ENCODE data around the gene PANK4. TPM values are rescaled to one million over a fixed set of nuclear protein-coding genes. Genes with fewer than 3 reads are reported as not detected.

PANK4 gene
- total and polyA plus RNA-seq, 9 of the 15 experiments (the other 6 are each of a cell fraction or from before 2014, with no cell fraction given) = 0.93 to 55.6 (median 31.5) TPM

- in situ Hi-C loops (cut with MboI) (no loop called here), intact Hi-C loops (cut with micrococcal nuclease) (no loop called here)
- 94% methylated on average over 13 of the region's 14 CpGs for WGBS (ENCODE audit: insufficient coverage, low coverage, missing lambda C conversion rate)
- Histone ChIP-seq H3K4me2 (ENCODE audit: insufficient read depth, low read length) (no peak overlapping the region), H2AFZ (ENCODE audit: low read depth, low read length) (no peak overlapping the region), H3K9ac (ENCODE audit: insufficient read depth in 1 of 2, low read depth in 2 of 2, low read length in 2 of 2) (no peak overlapping the region), H3K9me1 (ENCODE audit: control insufficient read depth, insufficient read depth, low read length) (peaks cover 3% of the 10 kb centered on the region), H3K4me1 (replicated peaks in 1 of 2; ENCODE audit: control insufficient read depth in 2 of 2, insufficient read depth in 2 of 2, low read length in 2 of 2) (peaks cover 0 to 29% of the 10 kb centered on the region in 2 experiments; a peak in 1 of 5 replicates), H3K27ac (ENCODE audit: extremely low read depth, low read depth, low read length) (no peak overlapping the region), H3K79me2 (ENCODE audit: control insufficient read depth, insufficient read depth, low read length) (peaks cover 5% of the 10 kb centered on the region), H3K27me3 (ENCODE audit: control insufficient read depth in 2 of 2, insufficient read depth in 2 of 2, low read length in 2 of 2) (no peaks in the 10 kb centered on the region), H3K4me3 (no peak overlapping the region), H3K36me3 (ENCODE audit: control insufficient read depth, insufficient read depth, low read length) (peaks cover 97% of the 10 kb centered on the region), H3K9me3 (replicated peaks; ENCODE audit: control insufficient read depth, insufficient read depth, low read depth, low read length) (no peaks in the 10 kb centered on the region), H4K20me1 (replicated peaks; ENCODE audit: control insufficient read depth, insufficient read depth, low read length) (peaks cover 5% of the 10 kb centered on the region; the same call in 1 of the 2 replicates)
- no peak for ATAC-seq
- FAIRE-seq = no peak
- CTCF ChIA-PET (ENCODE audit: low intra/inter-chr PET ratio) = no interaction called here
- POLR2A ChIA-PET = interaction anchor here (1.0 kb wide), 1 partner anchor 9 kb away, joined by 4 read pairs; the partner anchor contains the start of gene PANK4
- BruUV-seq (replicated peaks) = no TSS peak
- TF ChIP-seq SMAD2 (IDR thresholded peaks at IDR 0.05; ENCODE audit: low read depth, low read length) = no peak
- peak; percentile 4 for TF ChIP-seq HMGN3 (IDR thresholded peaks at IDR 0.05; ENCODE audit: borderline replicate concordance, extremely low read depth, insufficient read length, low read depth, low read length)
- no peak for TF ChIP-seq FIP1L1 (IDR thresholded peaks at IDR 0.05; ENCODE audit: low read depth, low read length, poor library complexity, severe bottlenecking)
- no peak for TF ChIP-seq TRIM24 (IDR thresholded peaks at IDR 0.05)
- TF ChIP-seq, protein P1, sequence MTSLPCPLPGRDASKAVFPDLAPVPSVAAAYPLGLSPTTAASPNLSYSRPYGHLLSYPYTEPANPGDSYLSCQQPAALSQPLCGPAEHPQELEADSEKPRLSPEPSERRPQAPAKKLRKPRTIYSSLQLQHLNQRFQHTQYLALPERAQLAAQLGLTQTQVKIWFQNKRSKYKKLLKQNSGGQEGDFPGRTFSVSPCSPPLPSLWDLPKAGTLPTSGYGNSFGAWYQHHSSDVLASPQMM (CRISPR knock-in tag; IDR thresholded peaks at IDR 0.05) = no peak
- DNase-seq (ENCODE audit: extremely low read depth in 1 of 4, low spot score in 3 of 4) = no peak
These were observed 9.4 kb downstream of the PANK4 start for GRCh38 chr1:2516946-2517345.

DNA sequence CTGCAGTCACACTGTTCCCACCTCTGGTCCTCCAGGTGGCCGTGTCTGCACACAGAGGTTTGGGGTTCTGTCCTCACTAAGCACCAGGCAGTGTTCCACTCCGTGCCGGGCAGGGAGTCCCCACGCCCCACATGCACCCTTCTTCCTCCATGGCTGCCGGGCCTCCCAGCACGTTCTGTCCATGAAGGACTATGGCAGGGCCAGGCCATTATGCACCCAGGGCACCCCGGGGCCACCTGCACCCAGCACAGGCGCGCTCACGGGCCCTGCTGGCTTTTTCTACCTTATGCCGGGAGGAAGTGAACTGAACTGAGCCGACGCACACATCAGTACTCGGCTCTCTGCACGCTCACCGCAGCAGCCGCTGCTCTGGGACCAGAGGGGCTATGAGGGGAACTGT, 10.3 kb downstream of the PANK4 start:
- WGBS (ENCODE audit: insufficient coverage, low coverage, missing lambda C conversion rate) = 92% methylated on average over 15 of the region's 17 CpGs
- in situ Hi-C loops (cut with MboI) (no loop called here), intact Hi-C loops (cut with micrococcal nuclease) (no loop called here)
- ChIA-PET POLR2A (interaction anchor here (2.6 kb wide), 1 partner anchor 9 kb away, joined by 11 read pairs; the partner anchor contains the start of gene PANK4), CTCF (ENCODE audit: low intra/inter-chr PET ratio) (no interaction called here)
- FAIRE-seq = no peak
- H3K9me3 ChIP-seq (replicated peaks; ENCODE audit: control insufficient read depth, insufficient read depth, low read depth, low read length) = no peaks in the 10 kb centered on the region
- H3K9ac ChIP-seq (ENCODE audit: insufficient read depth in 1 of 2, low read depth in 2 of 2, low read length in 2 of 2) = no peak overlapping the region
- H3K27me3 ChIP-seq (ENCODE audit: control insufficient read depth in 2 of 2, insufficient read depth in 2 of 2, low read length in 2 of 2) = no peaks in the 10 kb centered on the region
- peaks cover 97% of the 10 kb centered on the region for H3K36me3 ChIP-seq (ENCODE audit: control insufficient read depth, insufficient read depth, low read length)
- H3K4me2 ChIP-seq (ENCODE audit: insufficient read depth, low read length) = no peak overlapping the region
- no TSS peak for BruUV-seq (replicated peaks)
- H3K9me1 ChIP-seq (ENCODE audit: control insufficient read depth, insufficient read depth, low read length) = peaks cover 3% of the 10 kb centered on the region
- no peaks in the 10 kb centered on the region for H3K79me2 ChIP-seq (ENCODE audit: control insufficient read depth, insufficient read depth, low read length)
- no peak overlapping the region for H3K4me3 ChIP-seq
- no peak for ATAC-seq
- peaks cover 0 to 27% of the 10 kb centered on the region in 2 experiments; a peak in 1 of 5 replicates for H3K4me1 ChIP-seq (replicated peaks in 1 of 2; ENCODE audit: control insufficient read depth in 2 of 2, insufficient read depth in 2 of 2, low read length in 2 of 2)
- H3K27ac ChIP-seq (ENCODE audit: extremely low read depth, low read depth, low read length) = no peak overlapping the region
- no peak overlapping the region for H2AFZ ChIP-seq (ENCODE audit: low read depth, low read length)
- no peaks in the 10 kb centered on the region for H4K20me1 ChIP-seq (replicated peaks; ENCODE audit: control insufficient read depth, insufficient read depth, low read length)
- DNase-seq (ENCODE audit: extremely low read depth in 1 of 4, low spot score in 3 of 4) = no peak
- TF ChIP-seq SRSF7 (optimal IDR thresholded peaks at IDR 0.05; ENCODE audit: low read depth, low read length) (no peak), POLR2G (IDR thresholded peaks at IDR 0.05; ENCODE audit: low read depth, low read length) (peak; percentile 69; the same call in 1 of the 2 replicates), POLR2A (conservative IDR thresholded peaks at IDR 0.05) (no peak), HMGN3 (IDR thresholded peaks at IDR 0.05; ENCODE audit: borderline replicate concordance, extremely low read depth, insufficient read length, low read depth, low read length) (no peak), SNAPC5 (CRISPR knock-in tag; IDR thresholded peaks at IDR 0.05) (no peak), ZBTB8A (IDR thresholded peaks at IDR 0.05; ENCODE audit: partially characterized antibody) (no peak), RBFOX2 (IDR thresholded peaks at IDR 0.05; ENCODE audit: low read depth, low read length) (peak; percentile 65)
- TF ChIP-seq, protein P2, sequence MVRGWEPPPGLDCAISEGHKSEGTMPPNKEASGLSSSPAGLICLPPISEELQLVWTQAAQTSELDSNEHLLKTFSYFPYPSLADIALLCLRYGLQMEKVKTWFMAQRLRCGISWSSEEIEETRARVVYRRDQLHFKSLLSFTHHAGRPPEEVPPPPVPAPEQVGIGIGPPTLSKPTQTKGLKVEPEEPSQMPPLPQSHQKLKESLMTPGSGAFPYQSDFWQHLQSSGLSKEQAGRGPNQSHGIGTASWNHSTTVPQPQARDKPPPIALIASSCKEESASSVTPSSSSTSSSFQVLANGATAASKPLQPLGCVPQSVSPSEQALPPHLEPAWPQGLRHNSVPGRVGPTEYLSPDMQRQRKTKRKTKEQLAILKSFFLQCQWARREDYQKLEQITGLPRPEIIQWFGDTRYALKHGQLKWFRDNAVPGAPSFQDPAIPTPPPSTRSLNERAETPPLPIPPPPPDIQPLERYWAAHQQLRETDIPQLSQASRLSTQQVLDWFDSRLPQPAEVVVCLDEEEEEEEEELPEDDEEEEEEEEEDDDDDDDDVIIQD (CRISPR knock-in tag; IDR thresholded peaks at IDR 0.05) = no peak
- TF ChIP-seq, protein P3, sequence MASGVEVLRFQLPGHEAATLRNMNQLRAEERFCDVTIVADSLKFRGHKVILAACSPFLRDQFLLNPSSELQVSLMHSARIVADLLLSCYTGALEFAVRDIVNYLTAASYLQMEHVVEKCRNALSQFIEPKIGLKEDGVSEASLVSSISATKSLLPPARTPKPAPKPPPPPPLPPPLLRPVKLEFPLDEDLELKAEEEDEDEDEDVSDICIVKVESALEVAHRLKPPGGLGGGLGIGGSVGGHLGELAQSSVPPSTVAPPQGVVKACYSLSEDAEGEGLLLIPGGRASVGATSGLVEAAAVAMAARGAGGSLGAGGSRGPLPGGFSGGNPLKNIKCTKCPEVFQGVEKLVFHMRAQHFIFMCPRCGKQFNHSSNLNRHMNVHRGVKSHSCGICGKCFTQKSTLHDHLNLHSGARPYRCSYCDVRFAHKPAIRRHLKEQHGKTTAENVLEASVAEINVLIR (CRISPR knock-in tag; IDR thresholded peaks at IDR 0.05) = no peak
